ENCODE data around the gene SLX4IP. TPM values are rescaled to one million over a fixed set of nuclear protein-coding genes. Genes with fewer than 3 reads are reported as not detected.

Gene SLX4IP
- total RNA-seq, 2 donors from 2014 or later = 7.0 to 8.2 TPM

DNA sequence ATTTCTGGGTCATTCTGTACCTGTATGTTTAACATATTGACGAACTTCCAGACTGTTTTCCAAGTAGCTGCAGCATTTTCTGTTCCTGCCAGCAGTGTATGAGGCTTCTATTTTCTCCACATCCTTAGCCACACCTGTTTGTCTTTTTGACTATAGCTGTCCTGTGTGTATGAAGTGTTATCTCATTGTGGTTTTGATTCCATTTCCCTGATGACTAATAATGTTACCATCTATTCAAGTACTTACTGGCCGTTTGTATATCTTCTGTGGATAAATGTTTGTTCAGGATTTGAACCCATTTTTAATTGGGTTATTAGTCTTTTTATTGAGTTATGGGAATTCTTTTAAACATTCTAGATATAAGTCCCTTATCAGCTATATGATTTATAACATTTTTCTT is 143.5 kb downstream of the SLX4IP start:
- Histone ChIP-seq H3K4me3 (no peak overlapping the region), H3K36me3 (no peaks in the 10 kb centered on the region), H3K9me3 (no peaks in the 10 kb centered on the region), H3K27ac (no peak overlapping the region), H3K27me3 (replicated peaks; ENCODE audit: insufficient read depth) (no peaks in the 10 kb centered on the region), H3K4me1 (replicated peaks) (no peaks in the 10 kb centered on the region)
- no peak for DNase-seq (ENCODE audit: low spot score)
- 33% methylated on average over 2 of the region's 2 CpGs for WGBS
- TF ChIP-seq POLR2A (IDR thresholded peaks at IDR 0.05) (no peak), POLR2AphosphoS5 (IDR thresholded peaks at IDR 0.05) (no peak)
- TF ChIP-seq, protein P1, sequence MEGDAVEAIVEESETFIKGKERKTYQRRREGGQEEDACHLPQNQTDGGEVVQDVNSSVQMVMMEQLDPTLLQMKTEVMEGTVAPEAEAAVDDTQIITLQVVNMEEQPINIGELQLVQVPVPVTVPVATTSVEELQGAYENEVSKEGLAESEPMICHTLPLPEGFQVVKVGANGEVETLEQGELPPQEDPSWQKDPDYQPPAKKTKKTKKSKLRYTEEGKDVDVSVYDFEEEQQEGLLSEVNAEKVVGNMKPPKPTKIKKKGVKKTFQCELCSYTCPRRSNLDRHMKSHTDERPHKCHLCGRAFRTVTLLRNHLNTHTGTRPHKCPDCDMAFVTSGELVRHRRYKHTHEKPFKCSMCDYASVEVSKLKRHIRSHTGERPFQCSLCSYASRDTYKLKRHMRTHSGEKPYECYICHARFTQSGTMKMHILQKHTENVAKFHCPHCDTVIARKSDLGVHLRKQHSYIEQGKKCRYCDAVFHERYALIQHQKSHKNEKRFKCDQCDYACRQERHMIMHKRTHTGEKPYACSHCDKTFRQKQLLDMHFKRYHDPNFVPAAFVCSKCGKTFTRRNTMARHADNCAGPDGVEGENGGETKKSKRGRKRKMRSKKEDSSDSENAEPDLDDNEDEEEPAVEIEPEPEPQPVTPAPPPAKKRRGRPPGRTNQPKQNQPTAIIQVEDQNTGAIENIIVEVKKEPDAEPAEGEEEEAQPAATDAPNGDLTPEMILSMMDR (IDR thresholded peaks at IDR 0.05) = no peak
- intact Hi-C loops (cut with DNase I) = no loop called here

DNA sequence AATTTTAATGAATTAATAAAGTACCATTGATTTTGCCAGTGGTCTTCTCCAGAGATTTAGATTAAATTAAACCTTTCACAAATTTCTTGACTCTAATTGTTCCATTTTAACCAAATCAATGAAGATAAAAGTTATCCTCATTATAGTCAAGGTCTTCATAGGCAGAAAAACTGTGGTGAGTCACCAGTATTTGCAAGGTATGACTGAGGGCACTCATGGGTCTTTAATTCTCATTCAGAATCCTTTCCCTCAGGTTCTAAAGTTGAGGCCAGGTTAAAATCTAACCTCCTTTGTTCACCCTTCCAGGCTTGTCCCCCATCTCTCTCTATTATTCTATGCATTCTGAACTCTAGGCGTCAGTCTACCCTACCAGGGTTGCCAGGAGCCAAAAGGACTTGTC is 144.8 kb downstream of the SLX4IP start:
- Histone ChIP-seq H3K36me3 (no peaks in the 10 kb centered on the region), H3K4me3 (no peak overlapping the region), H3K27me3 (replicated peaks; ENCODE audit: insufficient read depth) (no peaks in the 10 kb centered on the region), H3K4me1 (replicated peaks) (no peaks in the 10 kb centered on the region), H3K27ac (no peak overlapping the region), H3K9me3 (no peaks in the 10 kb centered on the region)
- no peak for TF ChIP-seq POLR2A (IDR thresholded peaks at IDR 0.05)
- no peak for DNase-seq (ENCODE audit: low spot score)
- WGBS = 97% methylated on average over 1 of the region's 1 CpG
- intact Hi-C loops (cut with DNase I) = no loop called here

DNA sequence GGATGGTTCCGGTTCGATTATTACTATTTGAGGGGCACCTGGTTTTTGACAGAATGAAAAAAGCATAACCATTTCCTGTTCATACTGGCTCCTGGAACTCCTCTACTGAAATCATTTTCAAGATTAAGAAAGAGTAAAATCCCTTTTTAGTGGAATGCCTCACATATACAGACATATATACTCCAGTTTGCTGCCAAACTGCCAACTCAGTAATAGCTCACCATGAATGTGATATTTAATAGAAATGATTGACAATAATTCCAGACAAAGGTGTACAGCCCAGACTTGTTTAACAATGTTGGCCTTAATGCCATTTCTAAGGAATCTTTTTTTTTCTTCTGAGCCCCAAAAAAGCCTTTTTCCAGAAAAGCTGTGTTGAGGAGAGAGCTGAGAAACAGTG is 145.6 kb downstream of the SLX4IP start:
- 100% methylated on average over 2 of the region's 2 CpGs for WGBS
- H3K4me3 ChIP-seq = no peak overlapping the region
- H3K27me3 ChIP-seq (replicated peaks; ENCODE audit: insufficient read depth) = no peaks in the 10 kb centered on the region
- no peaks in the 10 kb centered on the region for H3K4me1 ChIP-seq (replicated peaks)
- intact Hi-C loops (cut with DNase I) = no loop called here
- TF ChIP-seq, protein P1 (IDR thresholded peaks at IDR 0.05) = no peak
- TF ChIP-seq POLR2AphosphoS5 (IDR thresholded peaks at IDR 0.05) = no peak
- no peak for TF ChIP-seq POLR2A (IDR thresholded peaks at IDR 0.05)
- no peak for DNase-seq (ENCODE audit: low spot score)
- no peaks in the 10 kb centered on the region for H3K9me3 ChIP-seq
- H3K27ac ChIP-seq = no peak overlapping the region
- no peaks in the 10 kb centered on the region for H3K36me3 ChIP-seq

DNA sequence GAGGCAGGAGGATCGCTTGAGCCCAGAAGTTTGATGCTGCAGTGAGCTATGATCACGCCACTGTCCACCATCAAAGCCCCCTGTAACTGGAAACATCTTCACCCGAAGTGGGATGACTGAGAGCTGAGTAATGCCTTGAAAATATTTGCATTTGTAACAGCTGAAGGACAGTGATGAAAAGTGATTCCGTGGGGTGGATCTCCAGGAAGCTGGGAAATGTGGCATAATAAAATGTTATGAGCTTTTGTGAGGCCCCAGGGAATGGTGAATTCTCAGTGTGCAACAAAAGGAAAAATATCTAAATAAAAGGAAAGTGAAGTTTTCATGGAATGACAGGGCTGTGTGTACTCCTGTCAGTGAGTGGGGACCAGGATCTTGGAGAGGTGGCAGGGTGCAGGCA is 146.7 kb downstream of the SLX4IP start:
- H3K4me1 ChIP-seq (replicated peaks) = no peaks in the 10 kb centered on the region
- H3K27ac ChIP-seq = no peak overlapping the region
- no peaks in the 10 kb centered on the region for H3K9me3 ChIP-seq
- 53% methylated on average over 4 of the region's 4 CpGs for WGBS
- no peaks in the 10 kb centered on the region for H3K36me3 ChIP-seq
- DNase-seq (ENCODE audit: low spot score) = no peak
- H3K4me3 ChIP-seq = no peak overlapping the region
- intact Hi-C loops (cut with DNase I) = no loop called here
- no peak for TF ChIP-seq POLR2A (IDR thresholded peaks at IDR 0.05)
- TF ChIP-seq, protein P1 (IDR thresholded peaks at IDR 0.05) = no peak
- no peak for TF ChIP-seq POLR2AphosphoS5 (IDR thresholded peaks at IDR 0.05)
- no peaks in the 10 kb centered on the region for H3K27me3 ChIP-seq (replicated peaks; ENCODE audit: insufficient read depth)

DNA sequence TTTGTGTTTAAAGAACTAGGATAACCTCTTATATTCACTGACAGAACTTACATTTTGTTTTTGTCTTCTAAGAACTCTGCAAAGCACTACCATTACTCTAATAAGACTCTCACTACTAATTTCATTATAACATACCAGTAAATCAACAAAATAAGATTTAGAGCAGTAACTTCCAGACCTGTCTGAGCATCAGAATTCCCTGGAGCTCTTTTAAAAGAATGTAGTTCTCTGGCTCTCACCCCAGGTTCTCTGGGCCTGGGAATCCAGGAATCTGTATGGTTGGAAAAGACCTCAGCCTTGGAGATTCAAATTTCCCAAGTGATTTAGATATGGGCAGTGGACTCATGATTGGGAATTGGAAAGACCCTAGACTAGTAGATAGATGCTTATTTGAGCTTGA is 149.3 kb downstream of the SLX4IP start:
- H3K4me1 ChIP-seq (replicated peaks) = no peaks in the 10 kb centered on the region
- TF ChIP-seq, protein P1 (IDR thresholded peaks at IDR 0.05) = no peak
- TF ChIP-seq POLR2AphosphoS5 (IDR thresholded peaks at IDR 0.05) = no peak
- TF ChIP-seq POLR2A (IDR thresholded peaks at IDR 0.05) = no peak
- H3K36me3 ChIP-seq = no peaks in the 10 kb centered on the region
- DNase-seq (ENCODE audit: low spot score) = no peak
- H3K9me3 ChIP-seq = no peaks in the 10 kb centered on the region
- no peaks in the 10 kb centered on the region for H3K27me3 ChIP-seq (replicated peaks; ENCODE audit: insufficient read depth)
- intact Hi-C loops (cut with DNase I) = no loop called here
- no peak overlapping the region for H3K4me3 ChIP-seq
- H3K27ac ChIP-seq = no peak overlapping the region

Measured in prostate gland (tissue), 2 donors.